Epithelial cell of prostate (primary cell): ENCODE results near the gene PAQR4.
A peak's percentile ranks its signal among the peaks of the same experiment; 100 is the strongest.
"Not testable (repeated sequence)": the region's sequence is repeated elsewhere in the genome, so short reads cannot be mapped to it uniquely, and the experiment has no call there.

ENCODE experiments used
- DNase-seq: peaks from one replicate; pipeline ENCODE4 v3.0.0-alpha.2; 2011; ENCODE audit warnings: low read depth, low spot score
- H3K27ac ChIP-seq: fragments of 450-650 bp; 2 replicates; pipeline ENCODE4 v1.5.1; 2017; ENCODE audit warnings: mild to moderate bottlenecking

Gene PAQR4

DNA sequence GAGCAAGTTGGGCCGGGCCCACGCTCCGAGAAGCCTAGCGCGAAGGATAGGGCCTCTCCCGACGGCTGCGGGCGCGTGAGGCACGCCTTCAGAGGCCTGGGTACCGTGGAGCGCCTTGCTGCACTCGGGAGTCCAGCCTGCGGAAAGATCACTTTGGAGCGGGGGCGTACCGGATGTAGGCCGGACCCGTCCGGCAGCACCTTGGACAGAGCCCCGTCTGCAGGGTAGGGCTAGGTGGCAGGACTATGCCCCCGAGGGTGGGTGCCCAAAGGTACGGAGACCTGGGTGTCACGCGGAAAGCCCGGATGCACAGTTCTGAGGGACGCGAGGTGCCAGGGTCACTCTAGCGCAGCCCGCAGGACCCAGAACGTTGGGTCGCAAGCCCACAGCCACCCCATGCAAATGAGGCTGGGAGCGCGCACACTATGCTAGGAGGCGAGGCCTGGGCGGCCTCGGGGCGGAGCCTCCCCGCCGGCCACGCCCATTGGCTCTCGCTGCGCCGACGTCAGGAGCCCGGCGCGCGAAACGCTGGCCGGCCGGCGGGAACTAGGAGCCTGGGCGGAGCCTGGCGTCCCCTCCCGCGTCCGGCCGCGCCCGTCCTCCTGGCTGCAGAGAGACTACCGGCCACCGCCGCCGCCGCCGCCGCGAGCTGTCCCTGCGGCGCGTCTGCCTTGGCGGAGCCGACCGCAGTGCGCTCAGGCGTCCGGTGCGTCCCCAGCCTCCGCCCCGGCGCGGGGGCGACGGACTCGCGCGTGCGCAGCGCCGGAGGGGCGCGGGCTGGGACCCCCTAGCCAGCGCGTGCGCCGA, at the start of gene PAQR4:
TSS of gene PAQR4 (plus strand) at position 611 of the 807 bp plus-strand sequence. CDS start 327 bp downstream, outside the sequence.
- DNase-seq: peak; percentile 54
- peak within 1 kb of the TSS; percentile 35 for H3K27ac ChIP-seq

- DNase-seq: no peak
- peak overlapping the region; percentile 99 for H3K27ac ChIP-seq
Observed at GRCh38 chr16:2919511-2920255, 49.5 kb upstream of the PAQR4 start.

GRCh38 chr16:2923481-2923880, 45.7 kb upstream of the PAQR4 start:
- DNase-seq: no peak

GRCh38 chr16:2924901-2925755, 44.0 kb upstream of the PAQR4 start:
- DNase-seq: no peak
- H3K27ac ChIP-seq: peak overlapping the region; percentile 74

More at GRCh38 chr16:2923481-2923880, 45.7 kb upstream of the PAQR4 start:
- no peak overlapping the region for H3K27ac ChIP-seq

GRCh38 chr16:2925951-2926649, 43.0 kb upstream of the PAQR4 start:
- H3K27ac ChIP-seq: peak overlapping the region; percentile 74

GRCh38 chr16:2926650-2926999, 42.5 kb upstream of the PAQR4 start:
- DNase-seq: no peak
- H3K27ac ChIP-seq: no peak overlapping the region

More at GRCh38 chr16:2925951-2926649, 43.0 kb upstream of the PAQR4 start:
- DNase-seq: no peak

GRCh38 chr16:2927010-2927646, 42.0 kb upstream of the PAQR4 start:
- H3K27ac ChIP-seq: no peak overlapping the region
- DNase-seq: no peak

DNA sequence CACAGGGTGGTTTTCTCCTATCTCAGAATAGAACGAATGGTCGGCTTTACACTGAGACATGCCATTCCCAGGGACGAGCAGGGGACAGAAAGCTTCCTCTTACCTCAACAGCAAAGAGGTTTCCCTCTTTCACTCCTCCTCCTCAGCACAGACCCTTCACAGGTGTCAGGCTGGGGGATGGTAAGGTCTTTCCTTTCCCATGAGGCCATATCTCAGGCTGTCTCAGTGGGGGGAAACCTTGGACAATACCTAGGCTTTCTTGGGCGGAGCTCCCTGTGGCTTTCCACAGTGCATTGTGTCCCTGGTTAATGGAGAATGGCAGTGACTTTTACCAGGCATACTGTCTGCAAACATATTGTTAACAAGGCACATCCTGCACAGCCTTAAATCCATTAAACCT, 41.0 kb upstream of the PAQR4 start:
- DNase-seq, H3K27ac ChIP-seq: not testable (repeated sequence)

DNA sequence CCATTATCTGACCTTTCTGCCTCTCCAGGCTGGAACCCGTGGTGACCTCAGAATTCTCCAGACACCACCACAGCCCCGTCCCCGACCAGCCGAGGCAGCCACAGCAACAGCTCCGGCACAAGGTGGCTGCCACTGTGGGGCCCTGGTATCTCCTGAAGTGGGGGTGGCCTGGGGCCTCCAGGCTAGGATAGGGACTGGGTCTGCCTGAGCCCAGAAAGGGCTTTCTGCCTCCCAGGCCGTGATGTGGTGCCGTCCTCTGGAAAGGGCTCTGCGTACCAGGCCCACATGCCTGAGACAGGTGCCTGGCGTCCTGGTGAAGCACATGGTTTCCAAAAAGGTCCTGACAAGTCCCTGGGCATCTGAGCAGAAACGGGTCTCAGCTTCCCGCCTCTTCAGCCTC, 40.4 kb upstream of the PAQR4 start:
- no peak for DNase-seq
- H3K27ac ChIP-seq: no peak overlapping the region

GRCh38 chr16:2929693-2930092, 39.5 kb upstream of the PAQR4 start:
- DNase-seq: no peak

GRCh38 chr16:2930236-2930635, 38.9 kb upstream of the PAQR4 start:
- no peak overlapping the region for H3K27ac ChIP-seq
- no peak for DNase-seq

More at GRCh38 chr16:2929693-2930092, 39.5 kb upstream of the PAQR4 start:
- no peak overlapping the region for H3K27ac ChIP-seq

DNA sequence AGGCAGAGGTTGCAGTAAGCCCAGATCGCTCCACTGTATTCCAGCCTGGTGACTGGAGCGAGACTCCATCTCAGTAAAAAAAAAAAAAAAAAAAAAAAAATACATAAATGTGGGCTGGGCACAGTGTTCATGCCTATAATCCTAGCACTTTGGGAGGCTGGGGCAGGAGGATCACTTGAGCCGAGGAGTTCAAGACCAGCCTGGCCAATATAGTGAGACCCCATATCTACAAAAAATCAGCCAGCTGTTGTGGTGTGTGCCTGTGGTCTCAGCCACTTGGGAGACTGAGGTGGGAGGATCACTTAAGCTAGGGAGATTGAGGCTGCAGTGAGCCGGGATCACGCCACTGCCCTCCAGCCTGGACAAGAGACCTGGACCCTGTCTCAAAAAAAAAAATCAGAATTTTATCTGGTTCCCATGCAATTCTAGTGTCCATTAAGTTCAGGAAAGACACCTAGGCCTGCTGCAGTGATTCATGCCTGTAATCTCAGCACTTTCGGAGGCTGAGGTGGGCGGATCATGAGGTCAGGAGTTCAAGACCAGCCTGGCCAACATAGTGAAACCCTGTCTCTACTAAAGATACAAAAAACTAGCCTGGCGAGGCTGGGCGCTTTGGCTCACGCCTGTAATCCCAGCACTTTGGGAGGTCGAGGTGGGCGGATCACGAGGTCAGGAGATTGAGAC, 37.8 kb upstream of the PAQR4 start:
- DNase-seq, H3K27ac ChIP-seq: not testable (repeated sequence)

DNA sequence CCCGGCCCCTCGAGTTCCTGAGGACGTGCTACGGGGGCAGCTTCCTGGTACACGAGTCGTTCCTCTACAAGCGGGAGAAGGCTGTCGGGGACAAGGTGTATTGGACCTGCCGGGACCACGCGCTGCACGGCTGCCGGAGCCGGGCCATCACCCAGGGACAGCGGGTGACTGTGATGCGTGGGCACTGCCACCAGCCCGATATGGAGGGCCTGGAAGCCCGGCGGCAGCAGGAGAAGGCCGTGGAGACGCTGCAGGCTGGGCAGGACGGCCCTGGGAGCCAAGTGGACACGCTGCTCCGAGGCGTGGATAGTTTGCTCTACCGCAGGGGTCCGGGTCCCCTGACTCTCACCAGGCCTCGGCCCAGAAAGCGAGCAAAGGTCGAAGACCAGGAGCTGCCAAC, 36.0 kb upstream of the PAQR4 start:
- DNase-seq: no peak
- no peak overlapping the region for H3K27ac ChIP-seq

GRCh38 chr16:2933701-2934100, 35.4 kb upstream of the PAQR4 start:
- no peak overlapping the region for H3K27ac ChIP-seq
- no peak for DNase-seq

GRCh38 chr16:2934450-2934849, 34.7 kb upstream of the PAQR4 start:
- H3K27ac ChIP-seq: no peak overlapping the region
- no peak for DNase-seq

DNA sequence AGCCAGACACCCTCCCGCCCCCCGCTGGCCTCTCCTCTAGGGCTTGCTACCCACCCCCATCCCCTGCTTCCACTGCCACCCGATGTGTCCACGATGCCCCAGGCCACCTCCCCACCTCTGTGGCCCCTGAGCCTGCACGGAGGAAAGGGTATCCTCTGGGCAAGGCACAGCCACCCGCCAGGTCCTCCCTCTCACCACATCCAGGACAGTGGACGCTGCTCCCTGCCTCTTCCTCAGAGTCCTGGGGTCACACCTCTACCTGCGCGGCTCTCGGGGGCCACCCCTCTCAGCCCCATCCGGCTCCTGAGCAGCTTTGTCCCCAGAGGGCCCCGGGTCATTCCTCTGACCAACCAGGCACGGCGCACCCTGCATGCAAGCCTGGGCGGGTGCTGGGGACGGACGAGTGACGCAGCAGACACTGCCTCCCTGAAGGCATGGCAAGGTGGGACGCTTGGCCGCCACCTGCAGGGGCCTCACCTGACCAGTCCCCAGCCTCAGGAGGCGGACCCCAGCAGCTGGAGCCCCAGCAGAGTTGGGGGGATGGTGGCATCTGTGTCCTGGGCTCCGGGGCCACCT, 32.6 kb upstream of the PAQR4 start:
- DNase-seq: no peak
- no peak overlapping the region for H3K27ac ChIP-seq

DNA sequence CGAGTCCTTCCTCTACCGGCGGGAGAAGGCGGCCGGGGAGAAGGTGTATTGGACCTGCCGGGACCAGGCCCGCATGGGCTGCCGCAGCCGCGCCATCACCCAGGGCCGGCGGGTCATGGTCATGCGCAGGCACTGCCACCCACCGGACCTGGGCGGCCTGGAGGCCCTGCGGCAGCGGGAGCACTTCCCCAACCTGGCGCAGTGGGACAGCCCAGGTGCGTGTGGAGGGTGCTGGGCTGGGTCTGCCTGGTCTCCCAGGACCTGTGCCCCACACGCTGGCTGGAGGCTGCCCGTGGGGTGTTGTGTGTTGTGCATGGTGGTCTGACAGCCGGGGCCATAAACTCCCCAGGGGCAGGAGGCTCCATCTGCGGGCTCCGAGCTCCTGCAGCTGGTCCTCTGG, 32.0 kb upstream of the PAQR4 start:
- no peak for DNase-seq
- no peak overlapping the region for H3K27ac ChIP-seq

DNA sequence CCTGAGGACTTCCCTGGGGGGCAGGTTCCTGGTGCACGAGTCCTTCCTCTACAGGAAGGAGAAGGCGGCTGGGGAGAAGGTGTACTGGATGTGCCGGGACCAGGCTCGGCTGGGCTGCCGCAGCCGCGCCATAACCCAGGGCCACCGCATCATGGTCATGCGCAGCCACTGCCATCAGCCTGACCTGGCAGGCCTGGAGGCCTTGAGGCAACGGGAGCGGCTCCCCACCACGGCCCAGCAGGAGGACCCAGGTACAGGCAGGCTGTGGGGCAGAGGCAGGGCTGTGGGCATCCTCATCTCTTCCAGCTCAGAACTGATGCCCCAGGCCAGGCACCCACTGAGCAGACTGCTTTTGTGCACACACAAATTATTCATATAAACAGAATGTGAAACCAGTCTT, 30.9 kb upstream of the PAQR4 start:
- no peak for DNase-seq
- no peak overlapping the region for H3K27ac ChIP-seq

GRCh38 chr16:2939968-2940367, 29.2 kb upstream of the PAQR4 start:
- no peak for DNase-seq
- H3K27ac ChIP-seq: no peak overlapping the region
